Astrocyte (in vitro differentiated cells and primary cell): Measurements from ENCODE around the gene DOCK6.

Source experiments
- EZH2 ChIP-seq: IDR thresholded peaks from 2 replicates; pipeline ENCODE4 v1.6.1; 2012; ENCODE audit warnings: mild to moderate bottlenecking, low read length, inconsistent platforms; ENCODE audit not compliant: insufficient read depth
- TF ChIP-seq, protein P1 (sequence below): IDR thresholded peaks from 2 replicates; pipeline ENCODE4 v1.5.1; 2011; ENCODE audit warnings: low read depth, mild to moderate bottlenecking, inconsistent platforms, low read length, moderate library complexity; ENCODE audit not compliant: insufficient read depth

DNA sequence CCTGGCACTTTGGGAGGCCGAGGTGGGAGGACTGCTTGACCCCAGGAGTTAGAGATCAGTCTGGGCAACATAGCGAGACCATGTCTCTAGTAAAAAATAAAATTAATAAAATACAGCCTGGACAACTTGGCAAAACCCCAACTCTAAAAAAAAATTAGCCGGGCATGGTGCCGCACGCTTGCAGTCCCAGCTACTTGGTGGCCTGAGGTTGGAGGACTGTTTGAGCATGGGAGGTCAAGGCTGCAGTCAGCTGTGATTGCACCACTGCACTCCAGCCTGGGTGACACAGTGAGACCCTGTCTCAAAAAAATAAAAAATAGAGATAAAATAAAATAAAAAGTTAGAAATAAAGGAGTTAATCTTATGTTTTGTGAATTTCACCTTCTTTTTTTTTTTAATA is 91.2 kb downstream of the DOCK6 start:
- TF ChIP-seq, protein P1, sequence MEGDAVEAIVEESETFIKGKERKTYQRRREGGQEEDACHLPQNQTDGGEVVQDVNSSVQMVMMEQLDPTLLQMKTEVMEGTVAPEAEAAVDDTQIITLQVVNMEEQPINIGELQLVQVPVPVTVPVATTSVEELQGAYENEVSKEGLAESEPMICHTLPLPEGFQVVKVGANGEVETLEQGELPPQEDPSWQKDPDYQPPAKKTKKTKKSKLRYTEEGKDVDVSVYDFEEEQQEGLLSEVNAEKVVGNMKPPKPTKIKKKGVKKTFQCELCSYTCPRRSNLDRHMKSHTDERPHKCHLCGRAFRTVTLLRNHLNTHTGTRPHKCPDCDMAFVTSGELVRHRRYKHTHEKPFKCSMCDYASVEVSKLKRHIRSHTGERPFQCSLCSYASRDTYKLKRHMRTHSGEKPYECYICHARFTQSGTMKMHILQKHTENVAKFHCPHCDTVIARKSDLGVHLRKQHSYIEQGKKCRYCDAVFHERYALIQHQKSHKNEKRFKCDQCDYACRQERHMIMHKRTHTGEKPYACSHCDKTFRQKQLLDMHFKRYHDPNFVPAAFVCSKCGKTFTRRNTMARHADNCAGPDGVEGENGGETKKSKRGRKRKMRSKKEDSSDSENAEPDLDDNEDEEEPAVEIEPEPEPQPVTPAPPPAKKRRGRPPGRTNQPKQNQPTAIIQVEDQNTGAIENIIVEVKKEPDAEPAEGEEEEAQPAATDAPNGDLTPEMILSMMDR: no peak
- no peak for TF ChIP-seq EZH2
